ENCODE results near the gene EDEM2. TPM values are rescaled to one million over a fixed set of nuclear protein-coding genes. Genes with fewer than 3 reads are reported as not detected.

The EDEM2 gene
- total RNA-seq, 2 donors from 2014 or later: 13.8 to 16.1 TPM

DNA sequence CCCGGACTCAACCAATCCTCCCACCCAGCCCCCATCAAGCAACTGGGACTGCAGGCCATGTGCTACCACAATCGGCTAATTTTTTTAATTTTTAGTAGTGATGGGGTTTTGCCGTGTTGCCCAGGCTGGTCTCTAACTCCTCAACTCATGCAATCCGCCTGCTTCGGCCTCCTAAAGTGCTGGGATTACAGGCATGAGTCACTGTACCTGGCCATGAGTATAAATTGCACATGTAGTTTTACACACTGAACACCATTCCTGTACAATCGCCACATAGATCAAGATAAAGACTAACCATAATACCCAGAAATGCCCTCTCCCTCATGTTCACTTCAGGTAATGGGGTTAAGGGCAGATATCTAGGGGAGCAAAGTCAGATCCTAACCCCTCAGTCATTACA lies 80.9 kb downstream of the EDEM2 start:
- H3K27ac ChIP-seq: no peak overlapping the region
- no peak overlapping the region for H3K4me3 ChIP-seq
- peaks cover 8% of the 10 kb centered on the region for H3K36me3 ChIP-seq
- DNase-seq (ENCODE audit: low spot score): no peak
- no peaks in the 10 kb centered on the region for H3K27me3 ChIP-seq
- H3K9me3 ChIP-seq: no peaks in the 10 kb centered on the region
- H3K4me1 ChIP-seq: peaks cover 0 to 15% of the 10 kb centered on the region in 2 donors
- TF ChIP-seq, protein P1, sequence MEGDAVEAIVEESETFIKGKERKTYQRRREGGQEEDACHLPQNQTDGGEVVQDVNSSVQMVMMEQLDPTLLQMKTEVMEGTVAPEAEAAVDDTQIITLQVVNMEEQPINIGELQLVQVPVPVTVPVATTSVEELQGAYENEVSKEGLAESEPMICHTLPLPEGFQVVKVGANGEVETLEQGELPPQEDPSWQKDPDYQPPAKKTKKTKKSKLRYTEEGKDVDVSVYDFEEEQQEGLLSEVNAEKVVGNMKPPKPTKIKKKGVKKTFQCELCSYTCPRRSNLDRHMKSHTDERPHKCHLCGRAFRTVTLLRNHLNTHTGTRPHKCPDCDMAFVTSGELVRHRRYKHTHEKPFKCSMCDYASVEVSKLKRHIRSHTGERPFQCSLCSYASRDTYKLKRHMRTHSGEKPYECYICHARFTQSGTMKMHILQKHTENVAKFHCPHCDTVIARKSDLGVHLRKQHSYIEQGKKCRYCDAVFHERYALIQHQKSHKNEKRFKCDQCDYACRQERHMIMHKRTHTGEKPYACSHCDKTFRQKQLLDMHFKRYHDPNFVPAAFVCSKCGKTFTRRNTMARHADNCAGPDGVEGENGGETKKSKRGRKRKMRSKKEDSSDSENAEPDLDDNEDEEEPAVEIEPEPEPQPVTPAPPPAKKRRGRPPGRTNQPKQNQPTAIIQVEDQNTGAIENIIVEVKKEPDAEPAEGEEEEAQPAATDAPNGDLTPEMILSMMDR (IDR thresholded peaks at IDR 0.05): no peak

Other genes starting within 250 kb of the EDEM2 start
- 10 to 100 TPM; 23.0 to 38.3 TPM for gene GSS, start 191.5 kb downstream of the EDEM2 start, total RNA-seq
- 10 to 100 TPM; 24.4 to 34.9 TPM for gene MYH7B, start 191.5 kb downstream of the EDEM2 start, total RNA-seq
- 10 to 100 TPM; 32.4 to 39.2 TPM for gene TRPC4AP, start 54.5 kb downstream of the EDEM2 start, total RNA-seq
- 10 to 100 TPM; 37.7 to 51.0 TPM for gene PROCR, start 24.7 kb upstream of the EDEM2 start, total RNA-seq
- gene MMP24, start 79.4 kb upstream of the EDEM2 start, total RNA-seq: 1 to 10 TPM; 2.2 to 3.8 TPM
- 10 to 100 TPM; 11.9 to 24.2 TPM for gene MMP24OS, start 130.8 kb upstream of the EDEM2 start, total RNA-seq
- 10 to 100 TPM; 23.0 to 44.3 TPM for gene EIF6, start 137.4 kb upstream of the EDEM2 start, total RNA-seq
- gene FAM83C, start 145.1 kb upstream of the EDEM2 start, total RNA-seq: not detected

All from right atrium auricular region (tissue), 2 donors.